Muscle layer of duodenum (tissue), 2 donors: ENCODE measurements around the gene FMOD.
A peak's percentile ranks its signal among the peaks of the same experiment; 100 is the strongest.
"Not testable (repeated sequence)": the region's sequence is repeated elsewhere in the genome, so short reads cannot be mapped to it uniquely, and the experiment has no call there.

Experiments
- H3K27ac ChIP-seq: one replicate; pipeline ENCODE4 v1.7.0; 2013; ENCODE audit warnings: mild to moderate bottlenecking, low read length
- H3K27me3 ChIP-seq: one replicate; pipeline ENCODE4 v1.7.0; 2013; ENCODE audit warnings: low read depth, mild to moderate bottlenecking, control low read depth, low read length
- H3K36me3 ChIP-seq, 2 donors: one replicate each; pipeline ENCODE4 v1.7.0; 2013; ENCODE audit warnings: low read length in 2 of 2, control low read depth in 1 of 2, mild to moderate bottlenecking in 1 of 2; ENCODE audit not compliant: insufficient read depth in 2 of 2, control insufficient read depth in 1 of 2
- H3K4me1 ChIP-seq, 2 donors: one replicate each; pipeline ENCODE4 v1.7.0; 2013; ENCODE audit warnings: low read length in 2 of 2, mild to moderate bottlenecking in 2 of 2, control low read depth in 1 of 2, moderate library complexity in 1 of 2; ENCODE audit not compliant: insufficient read depth in 2 of 2, control insufficient read depth in 1 of 2
- H3K4me3 ChIP-seq, 2 donors: one replicate each; pipeline ENCODE4 v1.7.0; 2013; ENCODE audit warnings: low read length in 2 of 2, low read depth in 1 of 2, mild to moderate bottlenecking in 1 of 2
- H3K9me3 ChIP-seq, 2 donors: one replicate each; pipeline ENCODE4 v1.7.0; 2013; ENCODE audit warnings: low read length in 2 of 2, control low read depth in 1 of 2, mild to moderate bottlenecking in 1 of 2; ENCODE audit not compliant: control insufficient read depth in 1 of 2
- donor health status: healthy.

Gene FMOD

DNA sequence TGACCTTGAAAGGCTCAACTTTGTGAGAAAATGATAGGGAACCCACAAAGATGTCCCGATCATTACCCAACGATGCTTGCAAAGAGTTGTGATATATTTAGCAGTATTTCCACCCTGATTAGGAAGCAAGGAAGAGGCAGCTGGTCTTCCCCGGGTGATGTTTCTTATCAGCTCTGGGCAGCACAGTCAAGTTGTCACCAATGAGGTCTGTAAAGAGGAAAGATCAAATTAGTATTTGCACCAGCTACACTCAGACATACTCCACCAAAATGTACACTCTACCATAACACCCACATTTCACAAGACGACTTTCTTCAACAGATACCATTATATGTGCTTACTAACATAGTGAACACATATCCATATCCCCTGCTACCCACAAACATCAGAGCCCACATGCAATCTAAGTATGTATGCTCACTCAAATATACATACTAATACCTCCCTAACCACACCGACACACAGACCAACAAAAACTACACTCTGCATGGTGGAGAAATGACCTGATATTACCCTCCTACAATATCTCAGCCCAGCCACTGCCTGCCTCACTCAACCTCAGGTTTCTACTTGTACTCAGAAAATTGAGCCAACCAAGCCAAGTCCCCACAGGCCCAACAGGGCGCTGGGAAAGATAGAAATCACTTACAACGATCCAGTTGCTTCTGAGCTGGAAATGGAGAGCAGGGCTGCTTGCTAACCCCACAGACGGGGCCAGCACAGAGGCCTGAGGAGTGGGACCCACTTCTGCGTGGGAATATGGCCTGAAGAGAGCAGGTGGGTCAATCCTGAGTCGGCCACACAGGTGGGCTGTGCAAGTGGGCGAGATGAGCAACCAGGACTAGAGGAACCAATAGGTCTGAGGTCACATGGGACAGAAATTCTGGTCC lies 50.2 kb downstream of the FMOD start:
- Histone ChIP-seq H3K4me1 (peaks cover 0 to 11% of the 10 kb centered on the region in 2 donors), H3K9me3 (no peaks in the 10 kb centered on the region), H3K27me3 (no peaks in the 10 kb centered on the region), H3K4me3 (no peak overlapping the region), H3K36me3 (no peaks in the 10 kb centered on the region), H3K27ac (peak overlapping the region; percentile 11)

DNA sequence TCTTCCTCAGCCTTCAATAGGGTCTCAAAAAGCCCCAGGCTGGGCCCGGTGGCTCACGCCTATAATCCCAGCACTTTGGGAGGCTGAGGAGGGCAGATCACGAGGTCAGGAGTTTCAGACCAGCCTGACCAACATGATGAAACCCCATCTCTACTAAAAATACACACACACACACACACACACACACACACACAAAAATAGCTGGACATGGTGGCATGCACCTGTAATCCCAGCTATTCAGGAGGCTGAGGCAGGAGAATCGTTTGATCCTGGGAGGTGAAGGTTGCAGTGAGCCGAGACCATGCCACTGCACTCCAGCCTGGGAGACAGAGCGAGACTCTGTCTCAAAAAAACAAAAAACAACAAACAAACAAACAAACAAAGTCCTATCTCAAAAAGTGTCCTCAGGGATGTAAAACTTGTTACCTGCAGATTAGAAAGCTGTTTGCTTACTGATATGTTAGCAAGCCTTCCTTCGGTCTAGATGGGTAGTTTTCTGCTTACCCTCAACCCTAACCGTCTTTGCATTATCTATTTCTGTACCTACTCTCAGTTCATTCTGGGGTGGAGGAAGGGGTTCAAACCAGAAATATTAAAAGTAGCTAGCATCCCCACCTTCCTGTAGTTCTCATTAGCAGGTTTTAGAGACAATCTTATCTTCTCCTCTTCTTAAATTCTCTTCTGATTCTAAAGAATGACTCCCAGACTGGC lies 51.0 kb downstream of the FMOD start:
- not testable (repeated sequence) for H3K4me3 ChIP-seq, H3K27ac ChIP-seq, H3K27me3 ChIP-seq, H3K9me3 ChIP-seq, H3K36me3 ChIP-seq
- peaks cover 0 to 10% of the 10 kb centered on the region in 2 donors for H3K4me1 ChIP-seq

DNA sequence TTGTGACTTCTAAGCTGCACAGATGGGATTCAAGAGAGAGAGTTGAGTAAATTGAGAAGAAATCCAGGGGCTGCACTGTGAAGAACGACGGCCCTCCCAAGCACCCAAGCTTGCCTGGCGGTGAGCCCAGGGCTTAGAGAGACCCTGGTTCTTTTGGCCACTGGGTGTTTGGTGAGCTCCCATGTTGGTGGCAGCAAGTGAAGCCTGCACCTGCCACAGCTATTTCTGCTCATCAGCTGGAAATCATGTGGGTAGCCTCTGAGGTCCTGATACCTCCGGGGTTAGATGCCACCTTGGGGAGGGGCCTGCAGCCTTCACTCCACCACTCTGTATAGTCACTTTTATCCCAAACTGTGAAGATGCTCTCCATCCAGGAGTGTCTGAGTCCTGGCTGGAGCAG lies 51.8 kb downstream of the FMOD start:
- Histone ChIP-seq H3K4me1 (peaks cover 0 to 7% of the 10 kb centered on the region in 2 donors), H3K9me3 (no peaks in the 10 kb centered on the region), H3K27me3 (no peaks in the 10 kb centered on the region), H3K4me3 (no peak overlapping the region), H3K27ac (no peak overlapping the region), H3K36me3 (no peaks in the 10 kb centered on the region)

DNA sequence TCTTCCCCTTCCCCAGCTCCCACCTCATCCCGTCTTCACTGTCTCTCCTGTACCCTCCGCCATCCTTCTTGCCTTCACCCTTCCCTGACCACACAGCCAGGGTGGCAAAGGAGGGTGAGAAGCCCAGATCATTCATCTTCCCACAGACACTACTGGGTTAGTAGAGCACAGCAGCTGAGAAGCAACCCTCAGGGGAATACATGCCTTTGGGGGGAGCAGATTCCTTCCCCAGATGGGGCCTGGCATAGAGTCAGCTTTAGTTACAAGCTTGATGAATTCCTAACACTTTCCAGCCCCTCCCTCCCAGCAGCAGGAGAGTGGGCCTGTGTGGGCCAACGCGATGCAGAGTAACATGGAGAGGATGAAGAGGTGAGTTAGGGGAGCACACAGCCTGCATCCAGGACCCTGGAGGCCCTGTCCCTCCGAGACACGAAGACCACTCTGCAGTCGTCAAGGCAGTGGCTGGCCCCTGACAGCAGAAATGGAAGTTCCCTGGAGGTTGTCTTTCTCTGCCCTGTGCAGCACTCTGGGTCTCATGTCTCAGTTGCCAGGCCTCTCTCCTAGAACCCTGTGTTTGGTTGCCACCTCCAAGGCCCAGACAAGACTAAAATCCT lies 54.4 kb downstream of the FMOD start:
- H3K4me1 ChIP-seq: peaks cover 0 to 9% of the 10 kb centered on the region in 2 donors
- no peak overlapping the region for H3K4me3 ChIP-seq
- H3K9me3 ChIP-seq: no peaks in the 10 kb centered on the region
- no peaks in the 10 kb centered on the region for H3K27me3 ChIP-seq
- no peak overlapping the region for H3K27ac ChIP-seq
- no peaks in the 10 kb centered on the region for H3K36me3 ChIP-seq

DNA sequence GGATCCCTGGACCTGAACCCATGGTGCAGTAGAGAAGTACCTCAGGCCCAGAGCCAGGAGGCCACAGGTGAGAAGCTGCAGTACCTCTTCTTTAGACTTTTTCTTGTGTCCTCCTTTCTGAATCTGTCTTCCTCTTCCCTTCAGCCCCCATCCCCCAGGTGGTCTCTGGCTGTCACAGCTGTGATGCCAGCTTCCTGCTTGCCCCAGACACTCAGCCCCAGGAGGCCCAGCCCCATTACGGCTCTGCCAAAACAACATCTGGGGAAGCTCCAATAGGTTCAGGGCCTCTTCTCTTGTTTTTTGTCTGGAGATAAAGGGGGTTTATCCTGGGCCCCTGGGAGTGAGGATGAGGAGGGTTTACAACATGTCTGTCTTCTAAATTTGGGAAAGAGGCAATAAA lies 55.1 kb downstream of the FMOD start:
- H3K36me3 ChIP-seq: no peaks in the 10 kb centered on the region
- H3K4me3 ChIP-seq: no peak overlapping the region

DNA sequence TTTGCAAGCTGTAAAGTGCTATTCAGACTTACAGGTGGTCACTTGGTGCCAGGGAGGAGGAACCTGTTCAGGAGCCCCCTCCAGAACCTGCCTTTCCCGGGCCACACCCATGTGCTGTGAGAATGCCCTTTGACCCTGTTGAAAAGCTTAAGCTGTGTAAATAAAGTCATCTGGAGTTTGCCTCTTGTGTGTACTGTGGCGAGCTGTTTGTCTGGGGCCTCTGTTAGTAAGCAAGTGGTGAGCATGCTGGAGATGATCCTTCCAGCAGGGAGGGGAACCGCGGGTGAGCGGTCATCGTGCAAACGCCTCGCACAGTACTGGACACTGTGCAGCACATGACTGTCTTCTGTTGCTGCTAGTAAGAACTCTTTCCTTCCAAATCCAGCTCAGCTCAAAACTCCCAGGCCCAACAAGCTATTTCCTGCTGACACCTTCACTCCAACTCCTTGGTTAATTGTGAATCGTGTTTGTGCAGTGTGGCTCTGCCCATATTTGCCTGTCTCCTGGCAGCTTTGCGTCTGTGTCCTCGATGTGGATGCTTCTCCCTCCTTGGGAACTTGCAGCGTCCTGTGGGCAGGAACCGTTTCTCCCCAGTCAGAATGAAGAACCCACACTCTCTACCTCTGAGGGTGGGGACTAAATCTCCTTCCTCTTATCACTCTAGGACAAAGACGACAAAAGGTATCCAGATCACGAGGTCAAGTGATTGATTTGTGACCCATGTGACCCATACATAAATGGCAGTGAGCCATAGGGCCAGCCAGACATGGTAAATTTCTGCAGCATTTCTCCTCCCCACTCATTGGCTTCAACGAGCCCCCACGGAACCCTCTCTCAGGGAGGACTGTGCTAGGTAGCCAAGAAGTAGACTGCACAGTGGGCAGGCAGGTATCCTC lies 59.5 kb downstream of the FMOD start:
- Histone ChIP-seq H3K9me3 (no peaks in the 10 kb centered on the region), H3K4me3 (peak overlapping the region; percentile 32 to 38), H3K27ac (peak overlapping the region; percentile 100), H3K27me3 (no peaks in the 10 kb centered on the region), H3K4me1 (peaks cover 14 to 45% of the 10 kb centered on the region in 2 donors), H3K36me3 (no peaks in the 10 kb centered on the region)

More for the DNA sequence above, 55.1 kb downstream of the FMOD start:
- H3K27ac ChIP-seq: no peak overlapping the region
- H3K4me1 ChIP-seq: peaks cover 6 to 16% of the 10 kb centered on the region in 2 donors
- H3K27me3 ChIP-seq: no peaks in the 10 kb centered on the region
- no peaks in the 10 kb centered on the region for H3K9me3 ChIP-seq
